K562 (cell line): ENCODE results near the gene RIPOR2. TPM values are rescaled to one million over a fixed set of nuclear protein-coding genes. Genes with fewer than 3 reads are reported as not detected.

Experiments used
- ATF2 ChIP-seq: sonication (generic); formaldehyde crosslinking; IDR thresholded peaks from 2 replicates; pipeline ENCODE4 v1.8.1; 2022; ENCODE audit warnings: missing genetic modification reagents
- CHAMP1 ChIP-seq: fragments of 450-650 bp; IDR thresholded peaks from 2 replicates; pipeline ENCODE4 v1.6.1; 2016; ENCODE audit warnings: mild to moderate bottlenecking
- CREB5 ChIP-seq: fragments of 250-450 bp; sonication (Bioruptor Pico); IDR thresholded peaks from 2 replicates; pipeline ENCODE4 v1.5.0; 2020; ENCODE audit warnings: mild to moderate bottlenecking
- FOXJ3 ChIP-seq: sonication (generic); formaldehyde crosslinking; IDR thresholded peaks from 2 replicates; pipeline ENCODE4 v1.4.0; 2020; ENCODE audit warnings: mild to moderate bottlenecking, missing genetic modification reagents
- MAFG ChIP-seq: fragments of 450-650 bp; conservative IDR thresholded peaks from 2 replicates; pipeline ENCODE4 v1.6.1; 2016; ENCODE audit warnings: missing genetic modification characterization, missing compliant biosample characterization
- MEF2D ChIP-seq: conservative IDR thresholded peaks from 2 replicates; pipeline ENCODE4 v1.6.1; 2016; ENCODE audit warnings: low read depth, missing genetic modification characterization, missing compliant biosample characterization
- NR2C2 ChIP-seq, 2 experiments: fragments of 200-800 bp in 1 of 2; sonication (Bioruptor generic) in 1 of 2; sonication (generic) in 1 of 2; formaldehyde crosslinking in 1 of 2; IDR thresholded peaks; 2 replicates each; pipeline versions ENCODE4 v1.6.1 to v1.8.0; 2016 to 2022; ENCODE audit warnings: mild to moderate bottlenecking in 1 of 2, missing compliant biosample characterization in 1 of 2, missing genetic modification characterization in 1 of 2, missing genetic modification reagents in 1 of 2
- RAD21 ChIP-seq, 2 experiments: fragments of 250-450 bp in 1 of 2; fragments of 450-650 bp in 1 of 2; sonication (Bioruptor Pico) in 1 of 2; formaldehyde crosslinking in 1 of 2; IDR thresholded peaks in 1 of 2; conservative IDR thresholded peaks in 1 of 2; 2 replicates each; pipeline versions ENCODE4 v1.4.0 to v1.8.0; 2020 to 2022; ENCODE audit warnings: mild to moderate bottlenecking in 2 of 2, moderate library complexity in 1 of 2
- SOX6 ChIP-seq: fragments of 450-650 bp; IDR thresholded peaks from 2 replicates; pipeline ENCODE4 v1.6.1; 2014; ENCODE audit warnings: mild to moderate bottlenecking
- SRSF7 ChIP-seq: fragments of 200-400 bp; formaldehyde crosslinking; optimal IDR thresholded peaks from 2 replicates; pipeline ENCODE3; 2017; ENCODE audit warnings: mild to moderate bottlenecking, low read depth, low read length
- TAF7 ChIP-seq: fragments of 450-650 bp; IDR thresholded peaks from 2 replicates; pipeline ENCODE4 v1.6.1; 2016; ENCODE audit warnings: missing genetic modification characterization, missing compliant biosample characterization
- TCF7 ChIP-seq: sonication (generic); IDR thresholded peaks from 2 replicates; pipeline ENCODE4 v1.6.1; 2016; ENCODE audit warnings: antibody characterized with exemption, borderline replicate concordance
- ZFP91 ChIP-seq: sonication (generic); formaldehyde crosslinking; IDR thresholded peaks from 2 replicates; pipeline ENCODE4 v1.8.0; 2022; ENCODE audit warnings: mild to moderate bottlenecking, missing genetic modification reagents
- ZKSCAN3 ChIP-seq: fragments of 250-450 bp; sonication (Bioruptor Pico); IDR thresholded peaks from 2 replicates; pipeline ENCODE4 v1.4.0; 2020
- ZNF324 ChIP-seq: fragments of 250-450 bp; sonication (Bioruptor Pico); IDR thresholded peaks from 2 replicates; pipeline ENCODE4 v1.4.0; 2020; ENCODE audit warnings: mild to moderate bottlenecking
- ZNF583 ChIP-seq: fragments of 250-450 bp; sonication (Bioruptor Pico); IDR thresholded peaks from 2 replicates; pipeline ENCODE4 v1.4.0; 2020
- polyA plus RNA-seq, 8 experiments: library from polyadenylated mRNA; depleted of rRNA in 4 of 8; stranded (reverse) in 5 of 8; unstranded in 3 of 8; fragments of >200 nt; fragmentation: Nextera tagmentation in 2 of 8; fragmentation: Illumina TruSeq in 1 of 8; extraction: Ambion mirVana in 2 of 8; extraction: Trizol in 1 of 8; gene quantifications; 2 replicates each; pipeline versions ENCODE4 v1.2.1 to v1.2.3, GENCODE V29; 2011 to 2014; ENCODE audit warnings: inconsistent platforms in 1 of 8, missing spikeins in 1 of 8
- total RNA-seq, 7 experiments: library from RNA; depleted of rRNA in 6 of 7; stranded (reverse); fragments of >200 nt in 6 of 7; fragmentation: Illumina TruSeq in 2 of 7; extraction: Trizol in 2 of 7; gene quantifications; 2 replicates each; pipeline versions ENCODE4 v1.2.1 to v1.2.3, GENCODE V29; 2011 to 2021; ENCODE audit warnings: low replicate concordance in 1 of 7
- TF ChIP-seq, protein P1 (sequence below), 2 experiments: fragments of 250-450 bp in 1 of 2; fragments of 450-650 bp in 1 of 2; sonication (Bioruptor Pico) in 1 of 2; IDR thresholded peaks; 2 replicates each; pipeline versions ENCODE4 v1.6.1 to v1.8.0; 2016 to 2021; ENCODE audit warnings: mild to moderate bottlenecking in 2 of 2, moderate library complexity in 2 of 2, missing compliant biosample characterization in 1 of 2, missing genetic modification characterization in 1 of 2

RIPOR2 gene
- total and polyA plus RNA-seq, 9 of the 15 experiments (the other 6 are each of a cell fraction or from before 2014, with no cell fraction given) = 0.04 to 1.0 (median 0.47) TPM; not detected in 2

DNA sequence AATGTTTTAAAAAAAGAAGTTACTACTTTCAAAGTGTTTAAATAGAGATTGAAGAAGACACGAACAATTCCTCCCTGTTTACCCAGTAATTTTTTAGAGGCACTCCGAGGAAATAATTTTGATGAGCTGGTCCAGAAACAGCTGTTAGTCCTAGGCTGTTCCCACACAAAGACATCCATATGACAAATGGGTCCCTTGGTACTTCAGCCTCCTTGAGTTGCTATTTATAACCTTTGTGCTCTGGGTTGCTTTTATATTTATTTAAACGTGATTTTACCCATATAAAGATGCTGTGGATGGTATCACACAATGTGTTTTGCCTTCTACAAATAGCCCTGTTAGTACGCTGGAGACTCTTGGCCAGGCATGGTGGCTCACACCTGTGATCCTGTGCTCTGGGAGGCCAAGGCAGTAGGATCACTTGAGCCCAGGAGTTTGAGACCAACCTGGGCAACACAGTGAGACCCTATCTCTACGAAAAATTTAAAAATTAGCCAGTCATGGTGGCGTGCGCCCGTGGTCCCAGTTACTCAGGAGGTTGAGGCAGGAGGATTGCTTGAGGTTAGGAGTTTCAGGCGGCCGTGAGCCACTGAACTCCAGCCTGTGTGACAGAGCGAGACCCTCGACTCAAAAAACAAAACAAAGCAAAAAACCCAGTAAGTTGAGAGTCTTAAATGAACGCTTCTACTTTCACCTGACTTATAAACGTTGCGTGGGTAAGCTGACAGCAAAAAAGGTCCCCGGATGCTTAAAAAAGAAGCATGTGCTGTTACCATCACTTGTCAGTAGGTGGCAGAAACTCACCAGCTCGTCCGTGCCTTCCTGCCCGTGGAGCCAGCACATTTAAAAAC, 80.1 kb downstream of the RIPOR2 start (continued):
- TF ChIP-seq SRSF7 = no peak
- no peak for TF ChIP-seq SOX6
- TF ChIP-seq ATF2 = no peak
- no peak for TF ChIP-seq CHAMP1
- no peak for TF ChIP-seq TCF7
- TF ChIP-seq CREB5 = no peak
- TF ChIP-seq ZFP91 (CRISPR knock-in tag) = no peak
- TF ChIP-seq FOXJ3 (CRISPR knock-in tag) = no peak
- no peak for TF ChIP-seq NR2C2 (CRISPR knock-in tag; IDR thresholded peaks at IDR 0.05)
- no peak for TF ChIP-seq NR2C2 (tag; IDR thresholded peaks at IDR 0.05)
- TF ChIP-seq ZNF583 (CRISPR knock-in tag) = no peak
- peak; percentile 89 for TF ChIP-seq RAD21 (CRISPR knock-in tag; conservative IDR thresholded peaks at IDR 0.05 in 1 of 2, IDR thresholded peaks at IDR 0.05 in 1 of 2)
- TF ChIP-seq MAFG = peak; percentile 23; the same call in 1 of the 2 replicates
- TF ChIP-seq, protein P1, sequence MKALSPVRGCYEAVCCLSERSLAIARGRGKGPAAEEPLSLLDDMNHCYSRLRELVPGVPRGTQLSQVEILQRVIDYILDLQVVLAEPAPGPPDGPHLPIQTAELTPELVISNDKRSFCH (CRISPR knock-in tag; IDR thresholded peaks at IDR 0.05) = no peak
- TF ChIP-seq, protein P1 (tag; IDR thresholded peaks at IDR 0.05) = no peak
- no peak for TF ChIP-seq TAF7 (tag)
- no peak for TF ChIP-seq MEF2D (tag)
- no peak for TF ChIP-seq ZKSCAN3 (CRISPR knock-in tag)
- TF ChIP-seq ZNF324 (CRISPR knock-in tag) = no peak
